ENCODE measurements around the gene SNX18. TPM values are rescaled to one million over a fixed set of nuclear protein-coding genes. Genes with fewer than 3 reads are reported as not detected.

The SNX18 gene
- total and polyA plus RNA-seq, 2 of the 8 experiments (the other 6 are each of a cell fraction or from before 2014, with no cell fraction given): 5.8 to 17.7 TPM

DNA sequence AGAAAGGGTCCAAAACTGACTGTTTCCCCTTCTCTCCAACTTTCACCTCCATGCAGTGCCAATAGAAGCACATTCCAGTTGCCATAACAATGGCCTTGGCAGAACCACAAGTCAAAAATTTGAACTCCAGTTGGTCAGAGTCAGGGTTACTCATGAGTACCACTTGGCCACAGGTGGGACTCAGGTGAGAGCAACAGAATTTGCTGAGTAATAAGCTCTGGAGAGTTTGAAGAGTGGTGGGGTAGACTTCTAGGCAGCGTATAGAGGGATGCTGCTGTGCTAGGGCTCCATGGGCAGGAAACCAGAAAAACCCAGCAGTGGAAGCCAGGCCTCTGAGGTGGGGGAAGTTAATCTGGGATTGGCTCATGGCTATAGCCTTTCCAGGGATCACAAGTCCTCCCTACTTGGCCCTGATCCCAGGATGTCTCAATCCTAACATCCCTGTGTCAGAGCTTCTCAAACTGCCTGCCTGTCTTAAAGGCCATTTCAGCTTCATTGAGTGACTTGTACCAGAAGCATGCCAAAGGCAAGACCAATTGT lies 30.2 kb downstream of the SNX18 start:
- Histone ChIP-seq H3K23me2 (ENCODE audit: low read depth, low read length) (no peaks in the 10 kb centered on the region), H4K20me1 (replicated peaks in 1 of 2; ENCODE audit: control insufficient read depth in 1 of 2, insufficient read depth in 2 of 2, low read length in 2 of 2) (no peaks in the 10 kb centered on the region), H3K36me3 (ENCODE audit: control insufficient read depth in 2 of 4, insufficient read depth in 4 of 4, low read length in 3 of 4) (no peaks in the 10 kb centered on the region), H4K5ac (ENCODE audit: insufficient read length, low read depth, low read length) (no peak overlapping the region), H2BK5ac (ENCODE audit: low read depth, low read length) (no peak overlapping the region), H3K23ac (ENCODE audit: insufficient read length) (no peak overlapping the region), H3K79me1 (ENCODE audit: low read depth, low read length) (no peaks in the 10 kb centered on the region), H3K9ac (replicated peaks in 1 of 4; ENCODE audit: extremely low read depth in 1 of 4, low read depth in 3 of 4, low read length in 3 of 4) (no peak overlapping the region), H3K4me3 (ENCODE audit: extremely low read depth in 1 of 4, insufficient read depth in 2 of 4, low read depth in 3 of 4, low read length in 4 of 4) (no peak overlapping the region), H3K4ac (replicated peaks; ENCODE audit: insufficient read length, low read depth, low read length) (no peak overlapping the region), H3K27me3 (replicated peaks in 1 of 4; ENCODE audit: control insufficient read depth in 3 of 4, extremely low read depth in 1 of 4, insufficient read depth in 3 of 4, low read length in 3 of 4) (no peaks in the 10 kb centered on the region), H2BK12ac (ENCODE audit: low read depth, low read length) (no peak overlapping the region), H3K14ac (ENCODE audit: insufficient read length) (no peak overlapping the region), H4K91ac (replicated peaks; ENCODE audit: insufficient read length, low read length) (no peak overlapping the region), H4K8ac (ENCODE audit: extremely low read depth, insufficient read depth, low read length) (no peak overlapping the region), H3K56ac (replicated peaks; ENCODE audit: insufficient read length, low read depth, low read length) (no peak overlapping the region), H3K4me1 (replicated peaks in 1 of 4; ENCODE audit: control insufficient read depth in 3 of 4, insufficient read depth in 4 of 4, low read length in 3 of 4) (no peaks in the 10 kb centered on the region), H3K9me3 (ENCODE audit: insufficient read depth in 2 of 2, low read depth in 1 of 2, low read length in 1 of 2) (no peaks in the 10 kb centered on the region), H2AFZ (ENCODE audit: low read length) (no peak overlapping the region), H3K27ac (ENCODE audit: low read depth, low read length) (no peak overlapping the region), H3K18ac (ENCODE audit: extremely low read depth, low read length) (no peak overlapping the region), H3K79me2 (ENCODE audit: control insufficient read depth in 1 of 2, insufficient read depth in 2 of 2, low read length in 2 of 2) (no peaks in the 10 kb centered on the region), H2BK20ac (ENCODE audit: low read length) (no peak overlapping the region), H3K4me2 (ENCODE audit: insufficient read depth in 1 of 2, low read depth in 2 of 2, low read length in 2 of 2) (no peak overlapping the region), H2BK120ac (replicated peaks; ENCODE audit: low read depth, low read length) (no peak overlapping the region), H2AK5ac (ENCODE audit: low read depth, low read length) (no peak overlapping the region), H2BK15ac (ENCODE audit: low read length) (no peak overlapping the region)
- ChIA-PET POLR2A (ENCODE audit: partially characterized antibody) (interaction anchor here (1.7 kb wide), 1 partner anchor 14 kb away, joined by 3 read pairs; no protein-coding TSS in a partner anchor), CTCF (ENCODE audit: partially characterized antibody) (interaction anchor here (1.3 kb wide), 1 partner anchor 9 kb away, joined by 3 read pairs; no protein-coding TSS in a partner anchor)
- WGBS, 2 experiments (ENCODE audit: extremely low coverage in 1 of 2, insufficient coverage in 1 of 2, insufficient read length in 1 of 2, insufficient replicate concordance in 2 of 2, low coverage in 1 of 2, low lambda C conversion rate in 2 of 2, missing lambda C conversion rate in 1 of 2): 84% methylated on average over 1 of the region's 1 CpG; no CpG with 5 or more reads in 1 of the 2 experiments
- TF ChIP-seq PHF8 (conservative IDR thresholded peaks at IDR 0.05; ENCODE audit: low read depth, low read length) (no peak), JUND (IDR thresholded peaks at IDR 0.05; ENCODE audit: low read length) (no peak), TBP (IDR thresholded peaks at IDR 0.05; ENCODE audit: low read depth, low read length) (no peak), RBBP5 (IDR thresholded peaks at IDR 0.05; ENCODE audit: borderline replicate concordance, low read depth, low read length) (no peak), MAFK (IDR thresholded peaks at IDR 0.05; ENCODE audit: low read depth, low read length) (no peak), BCL11A (IDR thresholded peaks at IDR 0.05; ENCODE audit: low read depth in 2 of 2, low read length in 2 of 2) (no peak), HDAC6 (IDR thresholded peaks at IDR 0.05; ENCODE audit: low read depth, low read length) (no peak)
- FAIRE-seq (no peak), DNase-seq (ENCODE audit: low read depth in 1 of 2, low spot score in 2 of 2) (no peak)

All from H1 (cell line).